Measurements from ENCODE around the gene GRIN3B.
A peak's percentile ranks its signal among the peaks of the same experiment; 100 is the strongest.

GRIN3B gene

GRCh38 chr19:966485-967088 lies 33.6 kb upstream of the GRIN3B start:
- DNase-seq: no peak

- DNase-seq: no peak
Observed at GRCh38 chr19:970695-971094, 29.5 kb upstream of the GRIN3B start.

GRCh38 chr19:971795-972194 lies 28.4 kb upstream of the GRIN3B start:
- no peak for DNase-seq

GRCh38 chr19:972281-972680 lies 27.9 kb upstream of the GRIN3B start:
- no peak for DNase-seq

GRCh38 chr19:973726-974563 lies 26.3 kb upstream of the GRIN3B start:
- no peak for DNase-seq

- DNase-seq: no peak
Observed at GRCh38 chr19:974564-975257, 25.5 kb upstream of the GRIN3B start.

GRCh38 chr19:976476-976875 lies 23.7 kb upstream of the GRIN3B start:
- no peak for DNase-seq

- DNase-seq: no peak
Observed at GRCh38 chr19:977058-977464, 23.2 kb upstream of the GRIN3B start.

- no peak for DNase-seq
Observed at GRCh38 chr19:979318-979741, 20.9 kb upstream of the GRIN3B start.

GRCh38 chr19:980133-980998 lies 19.9 kb upstream of the GRIN3B start:
- no peak for DNase-seq

- peak; percentile 66 for DNase-seq
Observed at GRCh38 chr19:982567-983170, 17.6 kb upstream of the GRIN3B start.

GRCh38 chr19:984165-984967 lies 15.9 kb upstream of the GRIN3B start, which contains the start of gene WDR18:
Gene WDR18 (plus strand): TSS chr19:984345. CDS start chr19:984354, 9 bp downstream.
- DNase-seq: peak; percentile 90

GRCh38 chr19:986083-986482 lies 14.1 kb upstream of the GRIN3B start:
- DNase-seq: no peak

- DNase-seq: no peak
Observed at GRCh38 chr19:988081-988480, 12.1 kb upstream of the GRIN3B start.

- DNase-seq: no peak
Observed at GRCh38 chr19:988510-988909, 11.7 kb upstream of the GRIN3B start.

- no peak for DNase-seq
Observed at GRCh38 chr19:989381-990081, 10.7 kb upstream of the GRIN3B start.

GRCh38 chr19:990119-990571 lies 10.1 kb upstream of the GRIN3B start:
- DNase-seq: no peak

- DNase-seq: no peak
Observed at GRCh38 chr19:990746-991145, 9.5 kb upstream of the GRIN3B start.

GRCh38 chr19:991174-991931 lies 8.9 kb upstream of the GRIN3B start:
- no peak for DNase-seq
